Kidney (tissue), 14 donors: ENCODE measurements around the gene ANKRD63. TPM values are rescaled to one million over a fixed set of nuclear protein-coding genes. Genes with fewer than 3 reads are reported as not detected.

ENCODE experiments used
- DNase-seq, 5 donors: peaks; one replicate each; pipeline ENCODE4 v3.0.0-alpha.2; 2013 to 2020
- FAIRE-seq: peaks from 2 replicates; lab custom pipeline; 2012; peaks lifted over from hg19 to GRCh38; lab: Jason Lieb, UNC
- H3K27ac ChIP-seq, 2 donors: one replicate each; pipeline ENCODE4 v1.7.0; 2013; ENCODE audit warnings: low read depth in 2 of 2, low read length in 2 of 2, inconsistent platforms in 1 of 2
- H3K27me3 ChIP-seq: one replicate; pipeline ENCODE4 v1.7.1; 2013; ENCODE audit warnings: low read length, inconsistent platforms; ENCODE audit not compliant: control insufficient read depth, insufficient read depth
- H3K36me3 ChIP-seq, 3 donors: one replicate each; pipeline versions ENCODE4 v1.7.0 to v1.7.1; 2013; ENCODE audit warnings: low read length in 3 of 3, control low read depth in 1 of 3, inconsistent platforms in 1 of 3; ENCODE audit not compliant: insufficient read depth in 3 of 3, control insufficient read depth in 2 of 3
- H3K4me1 ChIP-seq, 3 donors: one replicate each; pipeline versions ENCODE4 v1.7.0 to v1.7.1; 2013; ENCODE audit warnings: low read length in 3 of 3, inconsistent platforms in 1 of 3, low read depth in 1 of 3; ENCODE audit not compliant: control insufficient read depth in 2 of 3, insufficient read depth in 2 of 3
- H3K4me3 ChIP-seq, 3 donors: one replicate each; pipeline versions ENCODE4 v1.7.0 to v1.8.1; 2013; ENCODE audit warnings: low read length in 3 of 3, control low read depth in 1 of 3, inconsistent platforms in 1 of 3
- H3K9ac ChIP-seq, 3 donors: one replicate each; pipeline versions ENCODE4 v1.7.0 to v1.7.1; 2013; ENCODE audit warnings: low read length in 3 of 3, control low read depth in 1 of 3, inconsistent platforms in 1 of 3
- H3K9me3 ChIP-seq, 3 donors: one replicate each; pipeline versions ENCODE4 v1.7.0 to v1.7.1; 2013; ENCODE audit warnings: low read length in 3 of 3, control low read depth in 1 of 3, inconsistent platforms in 1 of 3; ENCODE audit not compliant: control insufficient read depth in 2 of 3, insufficient read depth in 1 of 3
- CTCF ChIP-seq: IDR thresholded peaks from 3 replicates; pipeline ENCODE4 v1.5.1; 2012; ENCODE audit warnings: mild to moderate bottlenecking, moderate library complexity, borderline replicate concordance; ENCODE audit not compliant: insufficient read depth; ENCODE audit errors: extremely low read depth
- intact Hi-C: fragments of 100-400 bp; cut with DNase I; formaldehyde crosslinking; loops from one replicate; pipeline ENCODE4 v1.11.1; 2022
- polyA plus RNA-seq: library from polyadenylated mRNA; stranded (reverse); fragments of 350-450 nt; fragmentation: Illumina TruSeq; extraction: RNeasy Lipid Tissue Mini Kit (QIAGEN cat#74804); gene quantifications from one replicate; pipeline ENCODE4 v1.2.3, GENCODE V29; 2014; ENCODE audit warnings: low read depth, low replicate concordance; ENCODE audit not compliant: insufficient read depth
- total RNA-seq: library from RNA; stranded (reverse); fragmentation: NEBNext Ultra II Directional; extraction: Animal tissue kit (Norgen Biotek cat#: 25700); gene quantifications from one replicate; pipeline ENCODE4 v1.2.1, GENCODE V29; 2021
- donor health status: control.
- donor health status: control.
- donor health status: control.
- donor health status: control.
- donor health status: control.
- donor health status: DM: yes; HTN: yes; CAD: no.
- donor health status: Normal renal cell carcinoma (clear cell type).

The ANKRD63 gene
- total and polyA plus RNA-seq, 2 donors from 2014 or later: not detected

- no peak overlapping the region for H3K9ac ChIP-seq
- H3K36me3 ChIP-seq: no peaks in the 10 kb centered on the region
- H3K4me1 ChIP-seq: peaks cover 0 to 9% (median 0%) of the 10 kb centered on the region in 3 donors
- no peak for TF ChIP-seq CTCF
- no peak overlapping the region for H3K4me3 ChIP-seq
- FAIRE-seq (no peak), DNase-seq (no peak)
- intact Hi-C loops: no loop called here
- H3K9me3 ChIP-seq: no peaks in the 10 kb centered on the region
- no peak overlapping the region for H3K27ac ChIP-seq
- no peaks in the 10 kb centered on the region for H3K27me3 ChIP-seq
Measured at GRCh38 chr15:40328176-40328575, 45.3 kb upstream of the ANKRD63 start.

GRCh38 chr15:40327457-40327856 is 44.6 kb upstream of the ANKRD63 start:
- DNase-seq (no peak), FAIRE-seq (no peak)
- Histone ChIP-seq H3K9ac (no peak overlapping the region), H3K27me3 (no peaks in the 10 kb centered on the region), H3K36me3 (no peaks in the 10 kb centered on the region), H3K4me3 (no peak overlapping the region), H3K27ac (no peak overlapping the region), H3K4me1 (peaks cover 0 to 12% (median 0%) of the 10 kb centered on the region in 3 donors), H3K9me3 (no peaks in the 10 kb centered on the region)
- TF ChIP-seq CTCF: no peak
- intact Hi-C loops: no loop called here

GRCh38 chr15:40325700-40326099 is 42.8 kb upstream of the ANKRD63 start:
- intact Hi-C loops: no loop called here
- FAIRE-seq (no peak), DNase-seq (no peak)
- Histone ChIP-seq H3K27me3 (no peaks in the 10 kb centered on the region), H3K4me1 (peaks cover 0 to 12% (median 0%) of the 10 kb centered on the region in 3 donors), H3K9me3 (no peaks in the 10 kb centered on the region), H3K9ac (no peak overlapping the region), H3K36me3 (no peaks in the 10 kb centered on the region), H3K4me3 (no peak overlapping the region), H3K27ac (no peak overlapping the region)
- TF ChIP-seq CTCF: no peak

- DNase-seq (no peak), FAIRE-seq (no peak)
- intact Hi-C loops: no loop called here
- Histone ChIP-seq H3K9ac (no peak overlapping the region), H3K36me3 (no peaks in the 10 kb centered on the region), H3K9me3 (no peaks in the 10 kb centered on the region), H3K27ac (no peak overlapping the region), H3K4me3 (peak overlapping the region in 2 of 3 donors; percentile 45 to 50), H3K4me1 (peaks cover 0 to 12% (median 0%) of the 10 kb centered on the region in 3 donors), H3K27me3 (no peaks in the 10 kb centered on the region)
- TF ChIP-seq CTCF: no peak
Measured at GRCh38 chr15:40325188-40325587, 42.3 kb upstream of the ANKRD63 start.
